Activated effector memory CD4-positive, alpha-beta T cell treated with anti-CD3 and anti-CD28 coated beads, Interleukin-2, amount 50 U/mL, for 16 hours (primary cell): Measurements from ENCODE around the gene THAP4.

Experiments used
- DNase-seq: peaks from one replicate; pipeline ENCODE4 v3.0.0-alpha.2; 2020

Gene THAP4

DNA sequence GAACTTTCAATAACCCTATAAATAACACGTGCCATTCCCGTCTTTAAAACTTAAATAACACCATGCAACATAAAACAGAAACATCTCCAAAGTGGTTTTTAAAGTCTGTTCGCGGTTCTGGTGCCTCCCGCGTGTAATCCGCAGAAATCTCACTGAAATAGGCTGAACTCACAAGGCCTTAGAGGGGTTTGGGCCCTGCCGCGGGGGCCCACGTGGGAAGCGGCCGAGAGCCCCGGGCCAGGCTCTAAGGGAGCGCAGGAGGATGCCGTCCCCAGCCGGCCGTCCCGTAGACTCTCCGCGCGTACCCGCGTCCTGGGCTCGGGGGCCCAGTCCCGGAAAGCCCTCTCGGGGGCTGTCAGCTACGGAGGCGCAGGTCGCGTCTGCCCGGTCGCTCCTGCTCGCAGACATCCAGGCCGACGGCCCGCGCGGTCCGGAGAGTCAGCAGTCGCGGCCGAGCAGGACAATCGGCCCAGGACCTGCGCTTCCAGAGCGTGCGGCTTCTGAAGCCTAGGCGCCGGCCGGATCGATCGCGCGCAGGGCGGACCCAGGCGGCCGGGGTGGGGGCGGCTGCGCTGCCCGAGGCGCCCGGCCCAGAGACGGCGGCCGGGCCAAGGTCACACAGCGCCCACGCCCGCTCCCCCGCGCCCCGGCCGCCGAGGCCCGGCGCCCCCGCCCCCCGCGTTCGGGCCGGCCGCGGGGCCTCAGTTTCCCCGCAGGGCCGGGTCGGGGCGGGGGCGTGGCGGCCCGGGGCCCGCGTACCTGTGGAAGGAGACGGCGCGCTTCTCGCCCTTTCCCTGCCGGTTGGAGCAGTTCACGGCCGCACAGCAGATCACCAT lies 558 bp downstream of the THAP4 start:
- peak; percentile 76 for DNase-seq

DNA sequence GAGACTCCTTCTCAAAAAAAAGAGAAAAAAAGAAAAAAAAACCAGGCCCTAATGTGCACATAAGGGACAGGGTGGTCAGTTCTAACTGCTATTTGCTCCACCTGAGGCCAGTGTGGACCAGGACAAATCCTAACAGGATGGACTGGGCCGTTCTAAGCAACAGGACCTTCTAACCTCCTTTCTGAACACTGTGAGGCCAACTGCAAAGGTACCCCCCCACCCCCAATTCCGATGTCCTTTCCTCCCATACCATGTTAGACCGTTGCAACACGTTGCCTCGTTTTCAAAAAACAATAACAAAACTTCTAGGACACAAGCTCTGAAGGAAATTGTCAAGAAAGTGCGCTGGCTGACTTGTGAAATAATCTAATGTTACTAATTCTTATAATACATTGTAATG lies 1.2 kb downstream of the THAP4 start:
- DNase-seq: no peak

DNA sequence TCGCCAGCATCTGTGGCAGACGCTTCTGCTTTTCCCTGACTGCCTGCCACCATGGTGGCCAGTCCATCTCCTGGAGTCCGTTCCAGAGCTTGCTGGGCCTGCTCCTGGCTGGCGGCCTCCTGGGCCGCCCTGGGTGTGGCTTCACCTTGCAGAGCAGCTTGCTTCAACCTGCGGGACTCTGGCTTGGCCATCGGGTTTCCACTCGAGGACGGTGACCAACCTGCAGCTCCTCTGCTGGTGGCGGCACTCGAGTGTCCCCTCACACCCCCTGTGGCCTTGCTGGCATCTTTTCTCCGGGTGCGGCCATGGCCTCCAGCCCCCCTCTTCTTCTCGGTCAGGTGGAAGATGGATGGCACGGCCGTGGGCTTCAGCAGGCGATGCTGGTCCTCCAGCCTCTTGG lies 3.4 kb downstream of the THAP4 start:
- no peak for DNase-seq

DNA sequence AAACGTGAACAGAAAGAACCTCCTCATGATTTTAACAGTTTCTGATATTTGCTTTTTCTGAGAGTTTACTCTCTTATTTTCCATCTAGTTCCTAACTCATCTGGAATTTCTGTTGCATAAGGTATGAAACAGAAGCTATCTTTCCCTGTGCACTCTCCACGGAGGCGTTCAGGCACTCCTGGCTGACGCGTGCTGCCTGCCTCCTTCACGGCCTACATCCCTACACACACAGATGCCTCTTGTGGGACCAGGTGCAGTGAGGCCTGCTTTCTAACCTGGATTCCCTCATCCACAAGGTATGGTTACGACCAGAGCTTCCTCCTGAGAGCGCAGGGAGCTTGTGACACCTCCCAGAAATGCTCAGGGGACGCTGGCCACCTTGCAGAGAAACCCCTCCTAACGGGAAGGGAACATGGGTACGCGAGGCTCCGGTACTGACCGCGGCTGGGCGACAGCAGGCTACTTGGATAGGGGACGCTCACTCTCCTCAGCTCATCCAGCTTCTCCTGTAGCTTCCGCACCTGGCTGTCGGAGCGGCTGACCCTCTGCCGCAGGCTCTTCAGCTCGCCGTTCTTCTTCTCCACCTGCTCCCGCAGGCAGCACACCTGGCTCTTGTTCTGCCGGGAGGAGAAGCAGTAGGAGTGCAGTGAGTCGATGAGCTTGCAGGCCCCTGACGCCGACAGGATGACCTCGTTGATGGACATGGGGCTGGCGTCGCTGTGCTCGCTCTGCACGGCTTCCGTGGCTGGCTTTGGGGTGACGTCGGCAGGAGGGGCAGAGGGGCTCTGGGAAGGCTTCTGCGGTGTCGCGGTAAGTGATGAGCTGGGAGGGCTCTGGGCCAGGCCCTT lies 4.3 kb downstream of the THAP4 start:
- DNase-seq: no peak

DNA sequence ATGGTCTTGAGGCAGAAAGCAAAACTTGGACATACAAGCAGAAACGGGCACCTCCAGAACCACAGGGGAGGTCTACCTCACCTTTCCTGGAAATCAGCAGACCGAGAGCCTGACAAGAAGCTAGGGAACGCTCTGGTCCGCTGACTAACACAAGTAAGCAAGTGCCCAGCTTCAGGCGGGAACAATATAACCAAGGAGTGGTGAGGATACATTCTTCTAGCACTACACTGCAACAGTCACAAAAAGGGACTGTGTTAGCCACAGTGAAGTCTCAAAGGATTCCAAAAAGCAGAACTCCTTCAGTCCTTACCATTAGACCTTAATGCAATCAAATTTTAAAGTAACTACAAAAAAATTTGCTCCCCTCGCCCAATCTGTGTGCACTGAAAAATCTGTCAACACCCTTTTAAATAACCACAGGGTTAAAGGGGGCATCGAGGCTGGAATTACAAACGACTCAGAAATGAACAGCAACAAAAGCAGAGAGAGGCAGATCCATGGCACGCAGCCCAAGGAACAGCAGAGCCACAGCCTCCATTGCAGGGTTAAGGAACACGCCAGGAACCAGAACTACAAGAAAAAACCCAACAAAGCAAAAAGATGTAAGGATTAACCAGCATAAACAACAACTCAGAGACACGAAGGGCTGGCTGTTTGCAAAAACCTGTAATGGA lies 7.1 kb downstream of the THAP4 start:
- DNase-seq: no peak

DNA sequence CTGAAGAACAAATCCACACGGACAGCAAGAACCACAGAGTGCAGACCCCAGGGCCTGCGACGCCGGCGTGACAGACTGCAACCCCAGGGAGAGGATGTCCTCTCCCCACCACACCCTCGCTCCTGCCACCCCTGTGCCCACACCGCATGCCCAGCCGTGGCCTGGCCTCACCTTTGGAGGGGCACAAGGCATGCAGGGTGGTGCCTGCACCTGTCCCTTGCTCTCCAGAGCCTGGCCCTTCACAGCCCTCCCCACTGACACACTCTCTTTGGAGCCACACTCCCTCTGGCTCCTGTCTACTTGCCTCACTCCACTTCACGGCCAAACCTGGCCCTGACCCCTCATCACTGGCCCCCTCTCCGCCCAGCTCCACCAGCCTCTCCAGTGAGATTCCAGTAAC lies 9.3 kb downstream of the THAP4 start:
- no peak for DNase-seq

DNA sequence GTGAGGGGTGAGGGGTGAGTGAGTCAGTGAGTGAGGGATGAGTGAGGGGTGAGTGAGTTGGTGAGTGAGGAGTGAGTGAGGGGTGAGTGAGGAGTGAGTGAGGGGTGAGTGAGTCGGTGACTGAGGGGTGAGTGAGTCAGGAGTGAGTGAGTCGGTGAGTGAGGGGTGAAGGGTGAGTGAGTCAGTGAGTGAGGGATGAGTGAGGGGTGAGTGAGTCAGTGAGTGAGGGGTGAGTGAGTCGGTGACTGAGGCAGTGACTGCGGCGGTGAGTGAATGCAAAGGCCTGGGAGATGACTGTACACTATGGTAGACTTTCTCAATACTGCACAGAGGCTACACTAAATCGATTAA lies 16.6 kb downstream of the THAP4 start:
- DNase-seq: peak; percentile 82

DNA sequence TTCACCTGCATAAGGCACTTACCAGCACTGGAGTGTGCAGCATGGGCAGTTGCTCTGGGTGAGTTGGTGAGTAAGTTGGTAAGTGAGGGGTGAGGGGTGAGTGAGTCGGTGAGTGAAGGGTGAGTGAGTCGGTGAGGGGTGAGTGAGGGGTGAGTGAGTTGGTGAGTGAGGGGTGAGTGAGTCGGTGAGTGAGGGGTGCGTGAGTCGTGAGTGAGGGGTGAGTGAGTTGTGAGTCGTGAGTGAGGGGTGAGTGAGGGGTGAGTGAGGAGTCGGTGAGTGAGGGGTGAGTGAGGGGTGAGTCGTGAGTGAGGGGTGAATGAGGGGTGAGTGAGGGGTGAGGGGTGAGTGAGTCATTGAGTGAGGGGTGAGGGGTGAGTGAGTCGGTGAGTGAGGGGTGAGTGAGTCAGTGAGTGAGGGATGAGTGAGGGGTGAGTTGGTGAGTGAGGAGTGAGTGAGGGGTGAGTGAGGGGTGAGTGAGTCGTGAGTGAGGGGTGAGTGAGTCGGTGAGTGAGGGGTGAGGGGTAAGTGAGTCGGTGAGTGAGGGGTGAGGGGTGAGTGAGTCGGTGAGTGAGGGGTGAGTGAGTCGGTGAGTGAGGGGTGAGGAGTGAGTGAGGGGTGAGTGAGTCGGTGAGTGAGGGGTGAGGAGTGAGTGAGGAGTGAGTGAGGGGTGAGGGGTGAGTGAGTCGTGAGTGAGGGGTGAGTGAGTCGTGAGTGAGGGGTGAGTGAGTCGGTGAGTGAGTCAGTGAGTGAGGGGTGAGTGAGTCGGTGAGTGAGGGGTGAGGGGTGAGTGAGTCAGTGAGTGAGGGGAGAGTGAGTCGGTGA lies 17.1 kb downstream of the THAP4 start:
- no peak for DNase-seq

DNA sequence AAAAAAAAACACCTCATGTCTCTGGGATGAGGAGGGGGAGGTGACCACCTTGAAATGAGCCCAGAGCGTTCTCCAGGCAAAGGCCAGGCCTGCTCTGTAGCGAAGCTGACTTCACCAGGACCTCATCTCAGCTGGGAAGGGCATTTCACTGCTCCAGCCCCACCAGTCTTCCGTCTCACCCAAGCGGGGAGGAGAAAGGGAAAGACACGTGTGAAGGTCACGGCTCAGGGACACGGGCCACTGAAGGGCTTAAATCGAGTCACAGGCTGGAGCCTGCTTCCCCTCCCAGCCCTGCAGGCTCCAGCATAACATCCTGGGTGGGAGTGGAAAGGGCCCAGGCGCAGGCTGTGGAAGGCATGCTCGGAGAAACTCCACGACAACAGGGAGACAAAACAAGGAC lies 18.1 kb downstream of the THAP4 start:
- DNase-seq: no peak

DNA sequence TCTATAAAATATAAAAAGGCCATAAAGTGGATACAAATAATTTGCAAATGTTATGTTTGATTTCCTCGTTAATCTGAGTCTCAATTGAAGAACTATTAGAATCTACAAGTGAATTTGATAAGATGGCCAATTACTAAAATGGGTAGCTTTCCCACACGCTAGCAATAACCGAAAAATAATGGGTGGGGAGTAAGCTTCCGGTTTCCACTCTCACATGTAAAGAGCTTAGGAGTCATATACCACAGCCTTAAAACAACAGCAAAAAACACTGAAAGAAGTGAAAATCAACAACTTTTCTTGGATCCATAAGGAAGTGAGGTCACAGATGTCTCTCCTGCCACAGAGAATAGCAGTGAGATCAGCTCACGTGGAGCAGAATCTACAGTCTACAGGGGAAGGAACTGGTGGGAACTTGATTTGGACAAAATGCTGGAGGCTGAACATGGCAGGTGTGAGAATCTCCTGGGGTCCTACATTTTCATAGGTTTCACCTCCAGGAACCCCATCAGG lies 18.6 kb downstream of the THAP4 start:
- DNase-seq: no peak

DNA sequence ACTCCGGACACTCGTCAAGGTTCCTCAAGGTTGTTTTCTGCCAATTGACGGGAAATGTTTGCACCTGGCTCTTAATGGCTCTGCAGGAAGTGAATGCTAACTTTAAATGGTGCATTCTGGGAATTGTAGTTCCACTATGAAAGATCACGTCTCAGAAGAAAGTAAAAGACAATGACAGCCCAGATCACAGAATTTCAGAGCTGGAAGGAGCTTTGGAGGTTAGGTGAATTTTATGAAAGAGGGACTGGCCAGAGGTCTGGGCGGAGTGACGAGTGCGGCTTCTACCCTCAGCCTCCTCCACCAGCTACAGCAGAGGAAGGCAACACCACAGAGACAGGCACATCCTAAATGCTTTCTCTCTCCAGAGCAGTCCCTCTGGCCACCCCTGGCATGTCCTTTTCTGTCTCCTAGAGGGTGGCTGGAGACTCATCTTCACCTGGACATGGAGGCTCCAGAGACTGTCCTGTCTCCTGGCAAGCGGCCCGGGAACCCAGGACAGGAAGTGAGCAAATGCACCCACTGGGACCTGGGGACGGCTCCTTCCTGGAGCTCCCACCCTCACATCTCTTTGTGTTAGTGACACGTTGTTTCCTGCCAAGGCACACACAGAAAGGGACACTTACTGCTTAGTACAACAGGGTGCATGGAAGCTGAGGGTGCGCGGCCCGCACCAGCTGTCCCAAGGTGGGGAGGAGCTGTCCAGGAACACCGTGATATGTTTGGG lies 19.4 kb downstream of the THAP4 start:
- peak; percentile 76 for DNase-seq

DNA sequence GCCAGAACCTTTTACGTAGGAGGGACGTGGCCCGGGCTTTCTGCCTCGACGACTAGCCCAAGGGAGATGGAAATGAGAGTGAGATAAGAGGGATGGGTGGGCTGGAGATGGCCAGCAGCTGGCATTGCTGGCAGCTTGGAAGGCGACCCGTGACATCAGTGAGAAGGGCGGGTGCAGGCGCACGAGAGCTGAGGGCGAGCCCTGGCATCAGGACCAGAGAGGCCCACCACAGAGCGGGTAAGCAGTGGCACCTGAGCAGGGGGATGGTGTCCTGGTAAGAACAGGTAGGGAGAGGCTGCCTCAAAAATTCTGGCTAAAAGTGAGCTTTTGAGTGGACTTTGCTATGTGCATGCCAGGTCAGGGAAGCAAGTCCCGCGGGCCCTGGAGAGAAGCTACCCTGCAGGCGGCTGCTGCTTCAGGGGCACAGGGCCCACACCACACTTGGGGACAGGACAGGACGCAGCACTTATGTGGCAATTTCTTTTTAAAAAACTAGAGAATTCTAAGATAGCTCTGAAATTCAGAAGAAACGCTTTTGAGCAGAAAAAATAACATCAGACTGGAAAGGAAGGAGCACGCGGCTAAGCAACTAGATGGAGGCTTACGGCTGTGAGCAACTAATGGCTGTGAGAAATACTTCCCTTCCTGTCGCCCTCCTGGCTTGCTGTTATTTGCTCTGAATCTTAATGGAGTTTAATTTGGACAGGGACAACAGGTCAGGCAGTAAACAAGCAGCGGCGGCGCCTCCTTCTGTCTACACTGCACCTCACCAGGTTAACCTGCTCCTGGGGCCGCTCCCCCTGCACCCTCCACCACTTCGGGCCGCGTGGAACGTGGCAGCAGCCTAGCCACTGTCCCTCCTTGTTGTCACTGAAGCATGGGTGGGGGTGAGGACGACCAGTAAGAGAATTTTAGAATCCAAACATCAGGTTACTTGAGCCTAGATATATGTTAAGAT lies 20.5 kb downstream of the THAP4 start:
- DNase-seq: no peak

DNA sequence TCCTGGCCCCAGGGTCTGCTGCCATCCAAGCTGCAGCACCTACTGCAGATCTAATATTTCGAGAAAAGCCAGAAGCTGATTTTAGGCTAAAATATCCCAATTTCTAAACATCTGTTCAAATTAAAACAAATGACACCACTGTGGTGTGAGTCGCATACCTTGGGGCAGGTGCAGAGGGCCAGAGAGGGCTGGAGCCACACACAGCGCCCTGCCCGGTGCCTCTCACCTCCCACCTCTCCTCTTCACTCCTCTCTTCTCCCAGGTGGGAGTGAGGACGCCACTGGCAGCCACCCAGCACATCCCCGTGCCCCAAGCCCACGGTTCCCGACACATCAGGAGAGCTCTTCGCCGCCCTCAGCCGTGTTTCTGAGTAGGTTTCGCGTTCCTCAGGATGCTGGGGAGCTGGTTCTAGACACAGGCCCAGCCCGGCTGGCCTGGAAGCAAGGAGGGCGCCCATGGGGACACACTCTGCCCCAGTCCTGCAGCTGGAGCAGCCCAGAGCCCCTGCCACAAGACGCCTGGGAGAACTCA lies 21.4 kb downstream of the THAP4 start:
- no peak for DNase-seq

DNA sequence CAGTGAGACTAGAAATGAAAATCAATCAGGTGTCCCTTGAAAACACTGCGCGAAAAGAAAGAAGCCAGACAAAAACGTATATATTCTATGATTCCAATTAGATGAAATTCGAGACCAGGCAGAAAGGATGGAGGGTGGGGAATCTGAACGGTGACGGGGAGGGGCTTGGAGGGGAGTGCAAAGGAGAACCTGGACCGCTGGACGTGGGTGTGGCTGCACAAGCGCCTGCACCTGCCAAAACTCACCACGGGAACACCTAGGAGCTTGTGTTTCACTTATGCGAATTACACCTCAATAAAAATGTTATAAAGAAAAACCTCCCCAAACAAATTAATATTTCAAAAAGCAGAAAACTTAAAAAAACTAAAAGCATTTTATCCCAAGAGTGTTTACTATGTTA lies 21.9 kb downstream of the THAP4 start:
- DNase-seq: no peak

DNA sequence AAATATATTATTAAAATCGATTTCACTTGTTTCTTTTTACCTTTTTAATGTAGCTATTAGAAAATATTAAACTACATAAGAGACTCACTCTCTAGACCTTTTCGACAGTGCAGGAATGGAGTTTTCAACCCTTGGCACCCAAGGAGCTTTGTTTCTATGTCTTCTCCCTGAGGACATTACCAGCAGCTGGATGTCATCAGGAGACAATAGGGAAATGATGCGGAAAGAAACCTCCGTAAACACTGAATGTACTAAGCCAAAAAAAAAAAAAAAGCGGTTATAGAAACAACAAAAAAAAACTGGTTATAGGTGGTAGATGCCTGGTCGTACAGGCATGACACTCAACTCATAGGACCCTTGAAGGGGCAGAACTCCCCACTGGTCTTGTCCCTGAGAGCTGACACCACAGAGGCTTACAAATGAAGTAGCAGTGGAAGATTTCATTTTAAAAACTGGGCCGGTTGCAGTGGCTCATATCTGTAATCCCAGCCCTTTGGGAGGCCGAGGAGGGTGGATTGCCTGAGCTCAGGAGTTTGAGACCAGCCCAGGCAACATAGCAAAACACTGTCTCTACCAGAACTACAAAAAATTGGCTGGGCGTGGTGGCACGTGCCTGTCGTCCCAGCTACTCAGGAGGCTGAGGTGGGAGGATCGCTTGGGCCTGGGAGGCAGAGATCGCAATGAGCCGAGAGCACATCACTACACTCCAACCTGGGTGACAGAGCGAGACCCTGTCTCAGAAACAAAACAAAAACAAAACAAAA lies 23.8 kb downstream of the THAP4 start:
- no peak for DNase-seq

DNA sequence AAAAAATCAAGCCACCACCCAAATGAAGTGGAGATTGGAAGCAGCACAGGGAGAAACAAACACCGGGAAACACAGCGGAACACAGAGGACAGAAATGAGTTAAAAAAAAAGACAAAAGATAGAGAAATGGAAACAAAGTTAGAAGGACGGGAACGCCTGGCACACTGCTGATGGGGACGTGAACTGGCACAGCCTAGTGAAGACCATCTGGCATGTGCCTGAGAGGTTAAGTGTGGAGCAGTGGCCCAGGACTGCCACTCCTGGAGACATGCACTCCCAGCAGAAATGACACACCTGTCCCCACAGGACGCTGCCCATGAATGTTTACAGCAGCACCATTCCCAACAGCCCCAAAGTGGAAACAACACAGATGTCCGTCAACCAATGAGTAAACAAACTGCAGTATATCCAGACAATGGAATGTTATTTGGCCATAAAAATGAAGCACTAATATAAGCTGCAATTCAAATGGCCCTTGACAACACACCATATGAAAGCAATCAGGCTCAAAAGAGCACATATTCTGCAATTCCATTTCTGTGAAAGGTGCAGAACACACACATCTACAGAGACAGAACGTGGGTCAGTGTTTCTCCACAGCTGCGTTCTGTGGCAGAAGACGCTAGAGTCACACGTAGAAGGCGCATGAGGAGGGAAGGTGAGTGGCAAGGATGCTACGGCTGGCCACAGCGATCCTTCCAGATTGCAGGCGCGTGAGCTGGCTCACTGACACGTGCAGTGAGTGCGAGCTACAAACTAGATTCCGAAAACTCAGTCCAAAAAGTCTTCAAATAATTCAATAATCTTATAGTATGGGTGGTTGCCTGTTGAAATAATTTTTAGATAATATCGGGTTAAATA lies 24.6 kb downstream of the THAP4 start:
- no peak for DNase-seq

DNA sequence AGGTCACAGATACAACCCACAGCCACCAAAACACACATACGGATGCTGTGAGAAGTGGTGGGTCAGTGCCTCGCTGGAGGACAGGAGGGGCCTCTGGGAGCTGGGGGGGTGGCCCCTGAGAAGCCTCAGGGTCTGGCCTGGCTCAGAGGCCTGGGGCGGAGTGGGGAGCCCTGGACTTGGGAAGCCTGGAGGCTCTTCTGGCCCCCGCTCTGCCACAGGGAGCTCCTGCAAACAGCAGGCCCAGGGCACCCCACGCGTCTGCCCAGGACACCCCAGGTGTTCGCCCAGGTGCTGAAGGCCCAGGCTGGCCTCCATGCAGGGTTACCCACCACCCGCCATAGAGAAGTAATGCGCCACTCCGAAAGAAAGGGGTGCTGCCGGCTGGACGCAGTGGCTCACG lies 25.9 kb downstream of the THAP4 start:
- no peak for DNase-seq
